Nucleus accumbens (tissue), 56 donors: Measurements from ENCODE around the gene VPS37B.

Experiments used
- DNase-seq, 56 donors: peaks; one replicate each; lab custom pipeline; 2025; lab: John Stamatoyannopoulos, UW

The VPS37B gene

DNA sequence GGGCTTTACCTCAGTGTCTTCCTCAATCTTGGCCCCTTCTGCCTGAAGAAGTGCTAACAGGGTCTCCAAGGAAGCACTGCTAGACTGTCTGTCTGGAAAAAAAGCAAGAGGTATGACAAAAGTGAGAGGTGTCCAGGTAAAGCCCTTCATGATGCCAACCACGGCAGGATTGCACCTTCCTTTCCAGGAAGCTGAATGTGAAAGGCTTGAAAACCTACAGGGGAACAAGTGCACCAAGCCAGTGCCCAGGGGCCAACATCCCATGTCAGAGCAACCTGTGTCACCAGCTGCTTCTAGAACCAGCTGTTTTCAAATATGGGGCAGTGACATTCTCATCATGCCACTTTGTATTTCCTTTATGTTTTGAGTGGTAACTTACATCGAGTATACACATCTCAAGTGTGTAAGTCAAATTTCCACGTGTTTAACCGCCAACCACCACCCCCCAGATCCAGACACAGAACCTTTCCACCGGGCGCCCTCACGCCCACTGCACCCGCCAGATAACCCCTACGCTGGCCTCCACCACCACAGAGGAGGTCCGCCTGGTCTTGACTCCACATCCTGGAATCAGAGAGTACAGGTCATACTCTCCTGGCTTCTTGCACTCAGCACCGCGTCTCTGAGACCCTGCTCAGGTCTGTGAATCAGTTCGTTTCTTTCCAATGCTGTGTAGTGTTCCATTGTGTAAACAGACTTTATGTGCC, 27.3 kb downstream of the VPS37B start:
- DNase-seq = no peak

DNA sequence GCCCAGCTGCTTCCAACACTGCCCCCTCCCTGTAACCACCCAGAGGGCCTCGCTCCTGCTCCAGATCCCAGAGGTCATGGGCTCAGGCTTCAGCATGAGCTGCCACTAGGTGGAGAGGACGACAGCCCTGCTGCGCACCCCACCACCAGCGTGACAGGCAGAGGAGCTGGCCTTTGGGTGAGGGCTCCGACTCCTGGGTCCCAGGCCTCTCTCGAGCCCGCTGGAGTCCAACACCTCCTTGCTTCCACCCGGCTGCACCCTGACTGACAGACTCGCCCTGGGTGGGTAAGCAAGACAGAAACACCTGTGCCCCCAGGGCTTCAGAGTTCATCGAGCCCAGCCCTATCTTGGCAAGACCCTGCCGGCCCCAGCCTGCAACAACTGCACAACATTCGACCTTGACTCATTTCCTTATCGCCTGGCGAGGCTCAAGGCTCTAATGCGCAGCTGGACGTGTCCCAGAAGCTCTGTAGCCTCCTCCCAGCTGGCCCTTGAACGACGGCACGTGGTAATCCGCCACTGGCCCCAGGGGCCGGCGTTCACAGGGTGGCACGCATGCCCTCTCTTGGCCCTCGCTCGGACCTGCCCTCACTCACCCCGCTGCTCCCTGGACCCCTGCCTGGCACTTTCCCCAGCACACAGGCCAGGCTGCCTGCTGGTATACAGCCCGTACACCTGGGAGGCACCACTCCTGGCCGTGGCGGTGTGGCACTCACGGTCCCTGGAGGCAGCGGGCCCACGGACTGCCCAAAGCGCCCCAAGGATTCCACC, 28.0 kb downstream of the VPS37B start:
- peak in 11 of 56 donors; percentile 27 to 54 (median 41) for DNase-seq

DNA sequence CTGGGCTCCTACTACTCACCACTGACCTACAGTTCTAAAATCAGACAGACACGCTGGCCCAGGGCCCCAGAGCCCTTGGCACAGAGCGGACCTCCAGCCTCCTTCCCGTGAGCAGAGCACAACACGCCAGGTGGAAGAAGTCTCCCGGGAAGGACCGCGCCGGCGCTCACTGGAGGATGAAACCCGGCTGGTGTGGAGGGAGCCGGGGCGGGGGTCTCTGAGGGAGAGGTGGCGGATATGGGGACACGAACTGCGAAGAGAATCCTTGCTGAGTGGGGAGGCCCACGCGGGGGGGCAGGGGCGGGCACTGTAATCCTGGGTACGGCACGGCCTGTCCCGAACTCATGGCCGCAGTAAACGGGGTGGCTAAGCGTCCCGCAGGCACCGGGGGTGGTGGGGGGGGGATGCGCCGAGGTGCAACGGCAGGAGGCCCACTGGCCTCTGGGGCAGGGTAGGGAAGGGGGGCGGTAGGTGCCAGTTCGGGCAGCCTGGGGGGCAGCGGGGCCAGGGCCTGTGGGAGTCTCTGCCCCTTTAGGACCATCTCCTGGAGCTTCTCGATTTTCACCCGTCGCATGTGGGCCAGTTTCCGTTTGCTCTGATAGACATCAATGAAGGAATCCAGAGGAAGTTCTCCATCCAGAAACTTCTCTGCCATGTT, 28.8 kb downstream of the VPS37B start:
- DNase-seq = no peak

DNA sequence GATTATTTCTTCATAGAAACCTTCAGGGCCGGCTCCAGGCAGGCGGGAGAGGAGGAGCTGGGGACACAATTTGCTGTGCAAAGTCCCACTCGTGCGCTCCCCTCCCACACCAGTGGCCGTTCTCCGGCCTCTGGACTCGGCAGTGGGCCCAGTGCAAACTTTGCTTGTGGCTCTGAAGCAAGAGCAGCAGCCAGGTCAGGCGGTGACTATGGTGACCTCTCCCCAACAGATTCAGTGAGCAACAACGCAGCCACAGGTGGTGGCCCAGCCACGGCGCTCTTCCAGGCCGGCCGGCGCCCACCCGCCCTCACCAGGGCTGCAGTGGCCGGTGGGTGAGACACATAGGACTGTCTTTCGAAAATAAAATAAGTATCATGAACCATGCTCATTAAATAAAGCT, 29.5 kb downstream of the VPS37B start:
- DNase-seq = peak in 11 of 56 donors; percentile 15 to 62 (median 45)

DNA sequence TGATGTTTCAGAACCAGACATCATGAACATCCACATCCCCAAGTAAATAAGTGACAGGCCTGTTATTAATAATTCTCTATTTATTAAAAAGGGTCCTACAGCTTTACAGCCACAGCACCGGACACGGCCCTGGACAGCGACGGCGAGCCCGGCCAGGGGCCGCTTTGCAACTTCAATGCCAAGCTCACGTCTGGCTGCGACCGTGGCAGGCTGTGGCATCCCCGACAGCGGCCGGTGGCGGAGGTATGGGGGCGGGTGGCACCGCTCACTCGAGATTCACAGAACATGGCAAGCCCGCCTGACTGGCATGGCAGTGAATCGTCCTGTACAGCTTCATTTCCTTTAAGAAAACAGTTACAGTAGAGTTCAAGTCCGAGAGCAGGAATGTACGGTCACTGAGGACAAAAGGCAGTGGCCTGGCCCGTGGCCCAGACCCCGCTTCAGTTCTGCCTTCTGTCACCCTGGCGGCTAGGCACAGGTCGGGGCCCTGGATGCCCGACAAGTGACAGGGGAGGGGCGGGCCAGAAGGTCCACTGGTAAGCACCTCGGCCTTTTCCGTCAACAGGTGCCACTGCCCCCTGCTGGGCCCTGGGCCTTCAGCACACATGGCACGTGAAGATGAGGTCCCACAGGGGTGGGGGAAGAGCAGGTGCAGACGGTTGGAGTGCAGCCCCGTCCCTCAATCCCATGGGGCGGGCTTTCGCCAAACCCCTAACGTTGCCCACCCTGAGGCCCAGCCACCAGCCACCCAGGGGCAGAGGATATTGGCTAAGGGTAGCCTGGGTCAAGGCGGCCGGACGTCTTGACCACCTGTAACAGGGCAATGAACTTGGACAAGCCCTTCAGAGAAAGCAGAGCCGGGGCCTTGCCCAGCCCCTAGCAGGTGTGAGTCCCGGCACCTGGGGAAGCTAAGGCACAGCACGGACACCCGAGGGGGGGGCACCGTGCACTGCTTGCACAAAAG, 30.4 kb downstream of the VPS37B start:
- peak in 3 of 56 donors; percentile 35 to 48 (median 37) for DNase-seq

DNA sequence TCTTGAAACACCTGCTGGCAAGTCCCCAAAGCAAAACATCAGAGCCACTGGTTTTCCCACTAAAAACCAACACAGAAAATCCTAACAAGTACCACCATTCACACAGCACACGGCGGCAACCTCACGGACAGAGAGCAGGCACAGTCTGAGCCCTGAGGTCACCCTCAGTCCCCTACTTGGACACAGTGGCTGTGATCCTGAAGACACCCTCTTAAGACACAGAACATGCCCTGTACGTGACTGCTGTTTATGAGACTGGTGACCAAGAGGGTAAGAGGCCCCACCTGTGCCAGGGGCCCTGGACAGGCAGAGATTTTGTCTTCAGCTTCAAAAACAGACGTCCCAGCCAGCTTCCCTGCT, 31.1 kb downstream of the VPS37B start:
- DNase-seq = no peak

DNA sequence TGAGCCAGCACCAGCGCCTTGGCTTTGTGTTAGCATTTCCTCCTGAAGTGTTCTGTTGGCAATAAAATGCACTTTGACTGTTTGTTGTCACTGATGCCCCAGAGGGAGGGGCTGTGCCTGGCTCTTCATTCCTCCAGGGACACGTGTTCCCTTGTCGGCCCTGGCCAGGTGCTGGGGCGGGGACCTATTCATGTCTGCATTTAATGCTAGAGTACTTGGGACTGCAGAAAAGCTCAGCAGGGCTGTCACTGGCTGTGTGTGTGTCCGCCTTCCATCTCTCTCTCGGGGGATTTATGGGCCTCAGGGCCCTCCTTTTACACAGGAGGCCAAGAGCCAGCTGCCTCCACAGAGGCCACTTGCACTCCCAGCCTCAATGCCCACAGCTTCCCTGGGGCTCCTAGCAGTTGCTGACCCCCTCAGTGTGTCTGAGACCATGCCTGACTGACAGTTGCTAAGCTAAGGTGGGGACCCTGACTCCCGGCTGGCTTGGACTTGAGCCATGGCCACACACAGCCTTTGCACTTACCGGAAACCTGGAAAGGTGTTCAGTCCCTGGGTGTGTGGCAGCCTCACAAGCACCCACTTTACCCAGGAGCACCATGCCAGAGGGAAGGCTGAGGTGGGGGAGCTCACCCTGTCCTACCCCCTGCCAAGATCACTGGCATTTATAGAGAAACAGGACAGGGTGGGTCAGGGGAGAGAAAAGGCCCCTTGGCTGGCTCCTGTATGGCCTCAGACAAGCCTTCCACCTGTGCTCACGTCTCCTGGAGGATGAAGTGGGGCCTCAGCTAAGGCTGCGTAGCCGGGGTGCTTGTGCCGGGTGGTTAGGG, 32.8 kb downstream of the VPS37B start:
- no peak for DNase-seq

DNA sequence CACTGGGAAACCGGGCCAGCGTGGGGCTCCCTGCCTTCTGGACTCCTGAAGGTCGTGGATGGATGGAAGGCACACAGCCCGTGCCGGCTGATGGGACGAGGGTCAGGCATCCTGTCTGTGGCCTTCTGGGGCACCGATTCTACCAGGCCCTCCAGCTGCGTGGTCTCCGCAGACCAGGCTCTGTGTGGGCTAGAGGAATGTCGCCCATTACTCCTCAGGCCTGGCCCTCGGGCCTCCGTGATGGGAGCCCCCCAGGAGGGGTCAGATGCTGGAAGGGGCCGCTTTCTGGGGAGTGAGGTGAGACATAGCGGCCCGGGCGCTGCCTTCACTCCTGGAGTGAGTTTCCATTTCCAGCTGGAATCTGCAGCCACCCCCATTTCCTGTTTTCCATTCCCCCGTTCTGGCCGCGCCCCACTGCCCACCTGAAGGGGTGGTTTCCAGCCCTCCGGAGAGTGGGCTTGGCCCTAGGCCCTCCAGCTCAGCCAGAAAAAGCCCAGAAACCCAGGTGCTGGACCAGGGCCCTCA, 33.8 kb downstream of the VPS37B start:
- no peak for DNase-seq

DNA sequence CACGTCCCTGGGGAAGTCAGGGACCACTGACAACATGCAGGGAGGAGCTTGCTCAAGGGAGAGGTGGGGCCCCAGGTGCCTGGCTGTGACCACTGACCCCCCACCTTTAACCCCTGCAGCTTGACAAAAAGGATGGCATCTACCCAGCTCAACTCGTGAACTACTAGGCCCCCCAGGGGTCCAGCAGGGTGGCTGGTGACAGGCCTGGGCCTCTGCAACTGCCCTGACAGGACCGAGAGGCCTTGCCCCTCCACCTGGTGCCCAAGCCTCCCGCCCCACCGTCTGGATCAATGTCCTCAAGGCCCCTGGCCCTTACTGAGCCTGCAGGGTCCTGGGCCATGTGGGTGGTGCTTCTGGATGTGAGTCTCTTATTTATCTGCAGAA, 34.3 kb downstream of the VPS37B start:
- no peak for DNase-seq

DNA sequence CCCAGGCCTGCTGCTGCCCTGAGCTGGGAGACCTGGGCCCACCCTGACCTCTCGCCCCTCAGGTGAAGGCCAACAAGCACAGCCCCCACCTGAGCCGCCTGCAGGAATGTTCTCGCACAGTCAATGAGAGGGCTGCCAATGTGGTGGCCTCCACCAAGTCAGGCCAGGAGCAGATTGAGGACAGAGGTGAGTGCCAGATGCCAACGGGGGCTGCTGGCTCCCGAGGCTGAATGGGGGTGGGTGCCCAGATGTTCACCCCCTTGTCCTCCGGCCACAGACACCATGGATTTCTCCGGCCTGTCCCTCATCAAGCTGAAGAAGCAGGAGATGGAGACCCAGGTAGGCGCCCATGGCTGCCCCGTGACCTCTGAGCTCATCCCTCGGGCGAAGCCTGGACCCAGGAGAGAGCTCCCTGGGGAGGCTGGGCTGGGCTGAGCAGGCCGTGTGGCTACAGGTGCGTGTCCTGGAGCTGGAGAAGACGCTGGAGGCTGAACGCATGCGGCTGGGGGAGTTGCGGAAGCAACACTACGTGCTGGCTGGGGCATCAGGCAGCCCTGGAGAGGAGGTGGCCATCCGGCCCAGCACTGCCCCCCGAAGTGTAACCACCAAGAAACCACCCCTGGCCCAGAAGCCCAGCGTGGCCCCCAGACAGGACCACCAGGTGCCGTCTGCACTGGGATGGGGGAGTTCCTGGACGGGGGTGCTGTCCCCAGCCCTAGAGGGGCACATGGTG, 34.9 kb downstream of the VPS37B start:
- no peak for DNase-seq

DNA sequence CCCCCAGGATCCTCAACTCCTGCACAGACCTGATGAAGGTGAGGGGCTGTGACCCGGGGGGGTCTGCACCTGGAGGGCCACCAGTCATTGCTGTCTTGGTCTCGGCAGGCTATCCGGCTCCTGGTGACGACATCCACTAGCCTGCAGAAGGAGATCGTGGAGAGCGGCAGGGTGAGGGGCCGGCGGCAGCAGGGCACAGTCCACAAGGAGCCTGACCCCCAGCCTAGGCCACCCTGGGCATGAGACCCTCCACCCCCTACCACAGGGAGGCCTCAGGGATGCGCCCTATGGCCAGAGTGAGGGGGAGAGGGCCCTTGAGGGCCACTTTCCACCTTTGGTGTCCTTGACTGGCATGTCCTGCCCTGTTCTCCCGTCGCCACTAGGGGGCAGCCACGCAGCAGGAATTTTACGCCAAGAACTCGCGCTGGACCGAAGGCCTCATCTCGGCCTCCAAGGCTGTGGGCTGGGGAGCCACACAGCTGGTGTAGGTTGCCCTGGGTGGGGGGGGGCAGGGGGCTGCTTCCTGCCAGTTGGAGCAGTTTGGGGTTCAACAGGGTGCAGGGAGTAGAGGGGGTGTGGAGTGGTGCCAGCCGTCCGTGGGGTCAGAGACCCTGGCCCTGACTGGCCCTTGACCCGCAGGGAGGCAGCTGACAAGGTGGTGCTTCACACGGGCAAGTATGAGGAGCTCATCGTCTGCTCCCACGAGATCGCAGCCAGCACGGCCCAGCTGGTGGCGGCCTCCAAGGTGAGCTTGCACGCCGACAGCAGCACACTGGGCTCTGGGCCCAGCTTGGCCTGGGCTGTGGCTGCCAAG, 35.7 kb downstream of the VPS37B start:
- DNase-seq = peak in 52 of 56 donors; percentile 23 to 90 (median 74)

DNA sequence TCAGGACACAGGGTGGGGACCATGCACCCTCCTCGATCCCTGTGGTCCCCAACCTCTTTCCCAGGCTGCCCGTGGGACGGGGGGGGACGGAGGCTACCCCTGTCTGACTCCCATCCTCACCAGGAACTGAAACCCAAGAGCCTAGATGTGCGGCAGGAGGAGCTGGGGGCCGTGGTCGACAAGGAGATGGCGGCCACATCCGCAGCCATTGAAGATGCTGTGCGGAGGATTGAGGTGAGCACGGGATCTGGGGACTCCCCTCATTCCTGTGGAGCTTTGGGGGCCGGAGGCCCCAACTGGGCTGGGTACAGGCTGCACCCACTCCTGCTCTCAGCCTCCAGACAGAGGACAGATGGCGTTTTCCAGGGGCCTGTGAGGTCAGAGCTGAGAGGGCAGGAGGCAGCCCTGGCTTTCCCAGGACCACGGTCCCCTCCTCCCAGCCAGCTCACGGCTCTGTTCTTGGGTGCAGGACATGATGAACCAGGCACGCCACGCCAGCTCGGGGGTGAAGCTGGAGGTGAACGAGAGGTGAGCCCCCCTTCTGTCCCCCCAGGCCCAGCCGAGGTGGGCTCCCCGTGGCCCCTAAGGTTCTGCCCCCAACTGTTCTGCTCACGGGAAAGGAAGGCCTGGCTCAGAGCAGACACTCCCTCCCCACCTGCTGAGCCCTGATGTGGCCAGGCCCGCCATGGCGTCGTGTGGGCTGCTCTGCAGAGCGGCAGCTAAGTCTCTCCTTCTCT, 36.5 kb downstream of the VPS37B start:
- no peak for DNase-seq

DNA sequence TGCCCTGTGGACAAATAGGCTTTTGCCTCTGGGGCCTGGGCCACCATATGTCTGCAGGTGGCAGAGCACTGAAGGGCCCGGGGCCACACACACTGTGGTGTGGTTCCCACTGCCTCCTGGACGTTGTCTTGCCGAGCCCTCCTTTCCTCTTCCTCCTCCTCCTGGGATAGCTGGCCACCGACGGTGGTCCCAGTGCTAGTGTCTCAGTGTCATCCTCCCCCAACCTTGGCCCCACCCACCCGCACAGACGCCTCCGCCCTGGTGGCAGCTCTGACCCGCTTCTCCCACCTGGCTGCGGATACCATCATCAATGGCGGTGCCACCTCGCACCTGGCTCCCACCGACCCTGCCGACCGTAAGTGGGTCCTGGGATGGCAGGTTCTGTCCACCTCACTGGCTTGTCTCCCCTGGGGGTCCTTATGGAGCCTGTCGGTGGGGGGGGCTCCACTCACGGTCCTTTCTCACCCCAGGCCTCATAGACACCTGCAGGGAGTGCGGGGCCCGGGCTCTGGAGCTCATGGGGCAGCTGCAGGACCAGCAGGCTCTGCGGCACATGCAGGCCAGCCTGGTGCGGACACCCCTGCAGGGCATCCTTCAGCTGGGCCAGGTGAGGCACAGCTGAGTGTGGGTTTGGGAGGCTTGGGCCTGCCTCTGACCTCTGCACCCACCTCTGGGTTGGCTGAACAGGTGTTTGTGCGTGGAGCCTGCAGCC, 37.2 kb downstream of the VPS37B start:
- no peak for DNase-seq

DNA sequence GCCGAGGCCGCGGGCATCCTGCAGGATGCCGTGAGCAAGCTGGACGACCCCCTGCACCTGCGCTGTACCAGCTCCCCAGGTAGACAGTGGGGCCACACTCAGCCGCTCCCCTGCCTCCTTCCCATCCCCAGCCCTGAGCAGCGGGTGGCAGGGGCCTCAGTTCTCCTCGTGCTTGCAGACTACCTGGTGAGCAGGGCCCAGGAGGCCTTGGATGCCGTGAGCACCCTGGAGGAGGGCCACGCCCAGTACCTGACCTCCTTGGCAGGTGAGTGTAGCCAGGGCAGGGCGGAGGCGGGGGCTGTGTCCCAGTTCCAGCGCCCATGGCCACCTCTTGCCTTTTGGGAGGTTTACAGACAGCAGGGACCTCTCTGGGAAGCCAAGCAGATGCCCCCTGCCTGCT, 37.8 kb downstream of the VPS37B start:
- DNase-seq = no peak

DNA sequence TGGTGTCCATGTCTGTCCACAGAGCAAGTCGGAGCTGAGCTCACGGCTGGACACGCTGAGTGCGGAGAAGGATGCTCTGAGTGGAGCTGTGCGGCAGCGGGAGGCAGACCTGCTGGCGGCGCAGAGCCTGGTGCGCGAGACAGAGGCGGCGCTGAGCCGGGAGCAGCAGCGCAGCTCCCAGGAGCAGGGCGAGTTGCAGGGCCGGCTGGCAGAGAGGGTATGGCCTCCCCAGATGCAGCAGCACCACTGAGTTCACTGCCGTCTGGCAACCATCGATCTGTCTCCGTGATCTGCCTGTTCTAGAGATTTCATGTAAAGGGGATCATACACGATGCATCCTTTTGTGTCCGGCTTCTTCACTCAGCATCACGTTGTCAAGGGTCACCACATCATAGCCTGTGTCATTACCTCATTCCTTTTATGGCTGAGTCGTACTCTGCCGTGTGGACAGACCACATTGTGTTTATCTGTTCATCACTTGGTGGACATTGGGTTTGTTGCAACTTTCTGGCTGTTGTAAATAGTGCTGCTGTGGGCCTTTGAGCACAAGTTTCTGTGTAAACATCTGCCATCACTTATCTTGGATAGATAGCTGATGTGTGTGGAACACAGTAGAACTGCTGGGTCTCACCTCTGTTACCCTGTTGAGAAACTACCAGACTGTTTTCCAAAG, 38.8 kb downstream of the VPS37B start:
- peak in 1 of 56 donors; percentile 40 for DNase-seq
